HepG2 (cell line): ENCODE results near the gene CARD19. TPM values are rescaled to one million over a fixed set of nuclear protein-coding genes. Genes with fewer than 3 reads are reported as not detected.

ENCODE experiments used
- ARID4A ChIP-seq: sonication (generic); formaldehyde crosslinking; IDR thresholded peaks from 2 replicates; pipeline ENCODE4 v1.5.0; 2020; ENCODE audit warnings: mild to moderate bottlenecking, missing genetic modification reagents, borderline replicate concordance
- ARNT2 ChIP-seq: sonication (generic); formaldehyde crosslinking; IDR thresholded peaks from 2 replicates; pipeline ENCODE4 v1.8.0; 2022; ENCODE audit warnings: mild to moderate bottlenecking, low read depth, missing genetic modification reagents, moderate library complexity
- ASH2L ChIP-seq: fragments of 300-600, 200-600 bp; sonication (generic); IDR thresholded peaks from 2 replicates; pipeline ENCODE4 v1.7.0; 2017; ENCODE audit warnings: low read depth, mild to moderate bottlenecking, moderate library complexity, mixed read lengths, low read length; ENCODE audit not compliant: insufficient read length
- HOXA3 ChIP-seq: sonication (generic); formaldehyde crosslinking; IDR thresholded peaks from 2 replicates; pipeline ENCODE4 v1.5.0; 2020; ENCODE audit warnings: missing genetic modification reagents
- HOXD1 ChIP-seq: sonication (generic); formaldehyde crosslinking; IDR thresholded peaks from 2 replicates; pipeline ENCODE4 v1.5.0; 2020; ENCODE audit warnings: missing genetic modification reagents
- MAZ ChIP-seq, 2 experiments: sonication (generic) in 1 of 2; formaldehyde crosslinking in 1 of 2; IDR thresholded peaks; 2 replicates each; pipeline versions ENCODE4 v1.5.0 to v1.6.1; 2012 to 2020; ENCODE audit warnings: low read depth in 2 of 2, mild to moderate bottlenecking in 2 of 2, borderline replicate concordance in 1 of 2, improper control_type of control experiment in 1 of 2, low read length in 1 of 2, missing genetic modification reagents in 1 of 2, moderate library complexity in 1 of 2
- NKX3-1 ChIP-seq: sonication (generic); formaldehyde crosslinking; IDR thresholded peaks from 2 replicates; pipeline ENCODE4 v1.5.0; 2020; ENCODE audit warnings: missing genetic modification reagents
- RELA ChIP-seq: sonication (generic); formaldehyde crosslinking; IDR thresholded peaks from 2 replicates; pipeline ENCODE4 v1.4.0; 2020; ENCODE audit warnings: missing genetic modification reagents
- REST ChIP-seq, 2 experiments: IDR thresholded peaks; 2 replicates each; pipeline ENCODE4 v1.6.1; 2011 to 2012; ENCODE audit warnings: low read length in 2 of 2, borderline replicate concordance in 1 of 2, low read depth in 1 of 2, mild to moderate bottlenecking in 1 of 2, moderate library complexity in 1 of 2
- ZNF121 ChIP-seq: sonication (generic); formaldehyde crosslinking; IDR thresholded peaks from 2 replicates; pipeline ENCODE4 v1.5.0; 2020; ENCODE audit warnings: mild to moderate bottlenecking, missing genetic modification reagents
- ZNF260 ChIP-seq: sonication (generic); formaldehyde crosslinking; IDR thresholded peaks from 2 replicates; pipeline ENCODE4 v1.4.0; 2020; ENCODE audit warnings: missing genetic modification reagents, low read depth, mild to moderate bottlenecking, borderline replicate concordance
- ZNF589 ChIP-seq: sonication (generic); formaldehyde crosslinking; conservative IDR thresholded peaks from 2 replicates; pipeline ENCODE4 v1.8.0; 2022; ENCODE audit warnings: mild to moderate bottlenecking, moderate library complexity, missing genetic modification reagents
- ZNF646 ChIP-seq: sonication (generic); formaldehyde crosslinking; IDR thresholded peaks from 2 replicates; pipeline ENCODE4 v1.9.0; 2021; ENCODE audit warnings: mild to moderate bottlenecking, missing genetic modification reagents
- polyA plus RNA-seq, 8 experiments: library from polyadenylated mRNA; depleted of rRNA in 3 of 8; stranded (reverse) in 7 of 8; unstranded in 1 of 8; fragments of >200 nt; fragmentation: Illumina TruSeq in 4 of 8; extraction: Trizol in 4 of 8; gene quantifications; 2 replicates each; pipeline versions ENCODE4 v1.2.1 to v1.2.3, GENCODE V29; 2011 to 2016; ENCODE audit warnings: low read depth in 4 of 8, missing spikeins in 1 of 8, mixed read lengths in 1 of 8; ENCODE audit not compliant: insufficient read depth in 1 of 8
- total RNA-seq, 5 experiments: library from RNA; depleted of rRNA; stranded (reverse); fragments of >200 nt; fragmentation: Illumina TruSeq; extraction: Trizol; gene quantifications; 2 replicates each; pipeline ENCODE4 v1.2.3, GENCODE V29; 2016; ENCODE audit warnings: low read depth in 1 of 5

The CARD19 gene
- total and polyA plus RNA-seq, 2 of the 13 experiments (the other 11 are each of a cell fraction or from before 2014, with no cell fraction given): 18.4 to 47.2 TPM

GRCh38 chr9:93096131-93096802 lies at the start of gene CARD19 (continued):
- TF ChIP-seq ASH2L (peak; percentile 17), ZNF260 (CRISPR knock-in tag) (no peak), ZNF589 (CRISPR knock-in tag) (no peak), MAZ (IDR thresholded peaks at IDR 0.05; ENCODE audit: borderline replicate concordance, low read depth, low read length) (peak; percentile 29; the same call in 1 of the 2 replicates), MAZ (CRISPR knock-in tag; IDR thresholded peaks at IDR 0.05; ENCODE audit: low read depth) (no peak; the same call in 1 of the 2 replicates), NKX3-1 (peak; percentile 39; the same call in 1 of the 2 replicates), ARNT2 (peak; percentile 85), RELA (no peak), ZNF121 (CRISPR knock-in tag) (peak; percentile 17; the same call in 1 of the 2 replicates), REST (IDR thresholded peaks at IDR 0.05; ENCODE audit: borderline replicate concordance in 1 of 2, low read depth in 1 of 2, low read length in 2 of 2) (no peak), HOXA3 (CRISPR knock-in tag) (peak; percentile 46; the same call in 1 of the 2 replicates), ZNF646 (CRISPR knock-in tag) (no peak), HOXD1 (CRISPR knock-in tag) (no peak), ARID4A (CRISPR knock-in tag) (peak; percentile 71; the same call in 1 of the 2 replicates)
